ENCODE data around the gene FRMD3.

FRMD3 gene

GRCh38 chr9:83474631-83475030 lies 63.6 kb downstream of the FRMD3 start:
- no peak overlapping the region for H3K4me3 ChIP-seq (ENCODE audit: low read depth, low read length)
- DNase-seq (ENCODE audit: low read depth) = no peak
- in situ Hi-C loops (cut with HindIII; ENCODE audit: low sequenced_read_pairs) = no loop called here
- TF ChIP-seq CTCF (IDR thresholded peaks at IDR 0.05; ENCODE audit: low read depth, low read length, missing control alignments) = no peak

DNA sequence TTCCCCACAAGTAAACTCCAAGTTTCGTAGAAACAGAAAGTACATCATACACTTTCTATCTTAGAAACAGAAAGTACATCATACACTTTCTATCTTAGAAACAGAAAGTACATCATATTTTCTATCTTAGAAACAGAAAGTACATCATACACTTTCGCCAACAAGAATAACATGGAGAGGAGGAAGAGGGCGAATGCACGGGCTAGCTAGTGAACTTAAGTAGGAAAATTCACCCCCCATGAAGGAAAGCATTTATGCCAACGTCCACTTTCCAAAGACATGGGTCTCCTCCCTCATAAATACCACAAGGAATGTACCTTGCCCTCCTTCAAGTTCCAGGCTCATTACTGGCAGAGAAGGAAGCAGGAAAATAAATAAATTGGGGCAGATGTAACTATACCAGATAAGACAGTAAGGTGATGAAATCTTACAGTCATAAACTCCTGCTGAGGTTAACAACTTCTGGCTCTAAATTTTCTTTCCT lies 64.7 kb downstream of the FRMD3 start:
- DNase-seq (ENCODE audit: low read depth) = no peak
- in situ Hi-C loops (cut with HindIII; ENCODE audit: low sequenced_read_pairs) = no loop called here
- TF ChIP-seq CTCF (IDR thresholded peaks at IDR 0.05; ENCODE audit: low read depth, low read length, missing control alignments) = no peak
- no peak overlapping the region for H3K4me3 ChIP-seq (ENCODE audit: low read depth, low read length)

GRCh38 chr9:83472764-83473163 lies 65.4 kb downstream of the FRMD3 start:
- in situ Hi-C loops (cut with HindIII; ENCODE audit: low sequenced_read_pairs) = no loop called here
- no peak overlapping the region for H3K4me3 ChIP-seq (ENCODE audit: low read depth, low read length)
- TF ChIP-seq CTCF (IDR thresholded peaks at IDR 0.05; ENCODE audit: low read depth, low read length, missing control alignments) = no peak
- no peak for DNase-seq (ENCODE audit: low read depth)

GRCh38 chr9:83472221-83472665 lies 66.0 kb downstream of the FRMD3 start:
- DNase-seq (ENCODE audit: low read depth) = no peak
- in situ Hi-C loops (cut with HindIII; ENCODE audit: low sequenced_read_pairs) = no loop called here
- no peak for TF ChIP-seq CTCF (IDR thresholded peaks at IDR 0.05; ENCODE audit: low read depth, low read length, missing control alignments)
- H3K4me3 ChIP-seq (ENCODE audit: low read depth, low read length) = no peak overlapping the region

DNA sequence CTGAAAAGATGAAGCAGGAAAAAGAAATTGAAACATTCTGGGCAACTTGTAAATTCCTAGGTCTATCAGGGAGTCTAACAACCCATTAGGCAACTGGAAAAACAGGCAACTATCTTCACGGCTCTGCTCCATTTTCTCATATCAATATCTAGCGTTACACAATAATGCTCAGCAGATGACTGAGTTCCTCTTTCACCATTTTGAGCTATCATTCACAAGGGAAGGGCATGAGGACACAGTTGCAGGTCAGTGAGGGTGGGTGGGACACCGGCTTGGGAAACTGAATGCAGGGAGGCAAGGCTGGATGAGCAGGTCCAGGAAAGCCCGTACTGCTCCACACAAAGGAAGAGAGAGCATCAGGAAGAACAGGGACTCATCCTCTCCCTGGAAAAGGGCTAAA lies 67.0 kb downstream of the FRMD3 start:
- in situ Hi-C loops (cut with HindIII; ENCODE audit: low sequenced_read_pairs) = no loop called here
- TF ChIP-seq CTCF (IDR thresholded peaks at IDR 0.05; ENCODE audit: low read depth, low read length, missing control alignments) = no peak
- no peak for DNase-seq (ENCODE audit: low read depth)
- H3K4me3 ChIP-seq (ENCODE audit: low read depth, low read length) = no peak overlapping the region

GRCh38 chr9:83469722-83470121 lies 68.5 kb downstream of the FRMD3 start:
- in situ Hi-C loops (cut with HindIII; ENCODE audit: low sequenced_read_pairs) = no loop called here
- no peak for TF ChIP-seq CTCF (IDR thresholded peaks at IDR 0.05; ENCODE audit: low read depth, low read length, missing control alignments)
- DNase-seq (ENCODE audit: low read depth) = no peak
- H3K4me3 ChIP-seq (ENCODE audit: low read depth, low read length) = no peak overlapping the region

GRCh38 chr9:83468821-83469220 lies 69.4 kb downstream of the FRMD3 start:
- in situ Hi-C loops (cut with HindIII; ENCODE audit: low sequenced_read_pairs) = no loop called here
- no peak overlapping the region for H3K4me3 ChIP-seq (ENCODE audit: low read depth, low read length)
- DNase-seq (ENCODE audit: low read depth) = no peak
- no peak for TF ChIP-seq CTCF (IDR thresholded peaks at IDR 0.05; ENCODE audit: low read depth, low read length, missing control alignments)
